Motor neuron (in vitro differentiated cells): ENCODE data around the gene REN. TPM values are rescaled to one million over a fixed set of nuclear protein-coding genes. Genes with fewer than 3 reads are reported as not detected.

Source experiments
- ATAC-seq, 8 experiments: fragments of 200-7000 bp; cut with Tn5 transposase; replicated peaks in 6 of 8; 2 replicates each; pipeline ENCODE4 v1.8.0; 2021; ENCODE audit warnings: mild to moderate bottlenecking in 8 of 8, moderate library complexity in 8 of 8
- H3K27ac ChIP-seq, 2 donors: fragments of 250-450 bp; sonication (Bioruptor Pico); 2 replicates each; pipeline ENCODE4 v1.9.0; 2021; ENCODE audit warnings: antibody characterized with exemption in 2 of 2, mild to moderate bottlenecking in 2 of 2, moderate library complexity in 1 of 2
- H3K4me1 ChIP-seq, 2 donors: fragments of 250-450 bp; sonication (Bioruptor Pico); replicated peaks in 1 of 2; 2 replicates each; pipeline ENCODE4 v1.6.1; 2021; ENCODE audit warnings: antibody characterized with exemption in 2 of 2, mild to moderate bottlenecking in 2 of 2, moderate library complexity in 1 of 2
- H3K4me3 ChIP-seq, 5 donors: fragments of 250-450 bp; sonication (Bioruptor Pico); 2 replicates each; pipeline ENCODE4 v1.9.0; 2021; ENCODE audit warnings: antibody characterized with exemption in 5 of 5, mild to moderate bottlenecking in 5 of 5, moderate library complexity in 4 of 5
- WGBS, 10 experiments: fragments of 450-650 bp; shearing (Covaris generic); methylation state at CpG; one replicate each; pipeline ENCODE4 v1.0.0; 2022; 5-methylcytosine and 5-hydroxymethylcytosine counted together
- in situ Hi-C, 9 experiments: fragments of 400-800 bp; cut with MboI; loops; one replicate each; pipeline ENCODE4 v1.15.0; 2021; ENCODE audit warnings: low sequenced_read_pairs in 9 of 9, low pct_unique_long_range_greater_than_20kb in 2 of 9; ENCODE audit not compliant: unreplicated experiment in 9 of 9
- total RNA-seq, 8 experiments: library from RNA; unstranded; fragments of 300-600 nt; gene quantifications; 2 replicates each; pipeline versions ENCODE4 v1.2.3 to v1.2.4, GENCODE V29; 2022

The REN gene
- total RNA-seq, 8 experiments from 2014 or later: 0.25 to 0.75 (median 0.33) TPM; not detected in 5

GRCh38 chr1:204112876-204113730, 53.0 kb downstream of the REN start:
- 57 to 100% (median 88%) methylated on average over 1 to 8 of the region's 11 CpGs for WGBS, 10 experiments

GRCh38 chr1:204110894-204111633, 55.1 kb downstream of the REN start:
- 50 to 100% (median 86%) methylated on average over 1 to 5 of the region's 5 CpGs for WGBS, 10 experiments
- ATAC-seq: no peak
- Histone ChIP-seq H3K27ac (no peak overlapping the region), H3K4me1 (peaks cover 22 to 24% of the 10 kb centered on the region in 2 donors), H3K4me3 (no peak overlapping the region)
- in situ Hi-C loops: no loop called here

More at GRCh38 chr1:204112876-204113730, 53.0 kb downstream of the REN start:
- in situ Hi-C loops: no loop called here
- ATAC-seq: no peak
- no peak overlapping the region for H3K4me3 ChIP-seq
- H3K27ac ChIP-seq: no peak overlapping the region
- peaks cover 10 to 15% of the 10 kb centered on the region in 2 donors for H3K4me1 ChIP-seq

GRCh38 chr1:204108312-204109141, 57.6 kb downstream of the REN start:
- H3K27ac ChIP-seq: peak overlapping the region; percentile 67 to 77
- in situ Hi-C loops: no loop called here
- peak overlapping the region in 2 of 5 donors; percentile 3 to 8 for H3K4me3 ChIP-seq
- peaks cover 24 to 37% of the 10 kb centered on the region in 2 donors for H3K4me1 ChIP-seq
- peak in 5 of 8 experiments; percentile 88 to 93 (median 91) for ATAC-seq
- WGBS, 10 experiments: 3 to 100% (median 13%) methylated on average over 1 to 12 of the region's 21 CpGs; no CpG with 5 or more reads in 3 of the 10 experiments

- Histone ChIP-seq H3K27ac (peak overlapping the region in 1 of 2 donors; percentile 77), H3K4me1 (peaks cover 24 to 43% of the 10 kb centered on the region in 2 donors), H3K4me3 (no peak overlapping the region)
- WGBS, 10 experiments: 48 to 100% (median 86%) methylated on average over 1 to 2 of the region's 2 CpGs; no CpG with 5 or more reads in 3 of the 10 experiments
- ATAC-seq: no peak
- in situ Hi-C loops: no loop called here
Measured at GRCh38 chr1:204107892-204108291, 58.2 kb downstream of the REN start.

- ATAC-seq: no peak
- H3K4me3 ChIP-seq: no peak overlapping the region
- no peak overlapping the region for H3K27ac ChIP-seq
- H3K4me1 ChIP-seq: peaks cover 31 to 54% of the 10 kb centered on the region in 2 donors
- in situ Hi-C loops: no loop called here
- 100% methylated on average over 1 of the region's 1 CpG; no CpG with 5 or more reads in 6 of the 10 experiments for WGBS, 10 experiments
Measured at GRCh38 chr1:204106825-204107224, 59.3 kb downstream of the REN start.

GRCh38 chr1:204105131-204105515, 61.0 kb downstream of the REN start:
- WGBS, 10 experiments: 72 to 100% (median 90%) methylated on average over 2 to 6 of the region's 6 CpGs; no CpG with 5 or more reads in 5 of the 10 experiments
- no peak overlapping the region for H3K4me3 ChIP-seq
- in situ Hi-C loops: no loop called here
- H3K27ac ChIP-seq: no peak overlapping the region
- peaks cover 34 to 58% of the 10 kb centered on the region in 2 donors for H3K4me1 ChIP-seq
- ATAC-seq: no peak

Other genes starting within 250 kb of the REN start
- gene SOX13, start 93.2 kb downstream of the REN start, total RNA-seq: 10 to 100 TPM in 5 of 8 experiments, 1 to 10 TPM in 3; 4.7 to 72.2 (median 18.0) TPM
- gene ETNK2, start 14.3 kb downstream of the REN start, total RNA-seq: 10 to 100 TPM in 5 of 8 experiments, 1 to 10 TPM in 3; 5.0 to 43.5 (median 29.9) TPM
- 1 to 10 TPM in 1 of 8 experiments, under 1 TPM in 1, not detected in 6; 0.62 to 1.1 TPM for gene KISS1, start 30.2 kb upstream of the REN start, total RNA-seq
- gene GOLT1A, start 47.7 kb upstream of the REN start, total RNA-seq: 1 to 10 TPM in 2 of 8 experiments, under 1 TPM in 4, not detected in 2; 0.46 to 2.3 (median 0.54) TPM
- gene PLEKHA6, start 193.6 kb upstream of the REN start, total RNA-seq: 10 to 100 TPM; 11.7 to 42.0 (median 24.0) TPM
- gene PPP1R15B, start 245.5 kb upstream of the REN start, total RNA-seq: 10 to 100 TPM; 29.7 to 87.0 (median 55.9) TPM